K562 (cell line): Measurements from ENCODE around the gene DIRAS1. TPM values are rescaled to one million over a fixed set of nuclear protein-coding genes. Genes with fewer than 3 reads are reported as not detected.
"Not testable (repeated sequence)": the region's sequence is repeated elsewhere in the genome, so short reads cannot be mapped to it uniquely, and the experiment has no call there.

ENCODE experiments used
- ATAC-seq: fragments of 200-7000 bp; cut with Tn5 transposase; 3 replicates; pipeline ENCODE4 v1.9.1; 2020; ENCODE audit warnings: moderate library complexity
- BruUV-seq: library from RNA; stranded (reverse); fragments of 400-500 nt; replicated peaks from 2 replicates; lab custom pipeline; 2021; lab: Mats Ljungman, UMichigan
- CTCF ChIA-PET: fragments of 300-600 bp; formaldehyde crosslinking; extraction: SDS; loops from one replicate; lab custom pipeline; 2021; ENCODE audit warnings: low intra/inter-chr PET ratio; lab: Yijun Ruan, JAX
- POLR2A ChIA-PET: fragments of 300-600, 350-650 bp; sonication (Branson Sonifier 250); formaldehyde crosslinking; extraction: SDS; loops from one replicate; lab custom pipeline; 2021; ENCODE audit warnings: antibody characterized with exemption, inconsistent platforms; lab: Yijun Ruan, JAX
- DNase-seq, 4 experiments: peaks; one replicate each; pipeline versions ENCODE4 v3.0.0 to v3.0.0-alpha.2; 2011 to 2018; ENCODE audit warnings: low spot score in 3 of 4, mixed read lengths in 3 of 4; ENCODE audit errors: extremely low read depth in 1 of 4
- FAIRE-seq: peaks from 2 replicates; lab custom pipeline; 2011; peaks lifted over from hg19 to GRCh38; lab: Jason Lieb, UNC
- H2AFZ ChIP-seq: 2 replicates; pipeline ENCODE4 v1.6.0; 2011; ENCODE audit warnings: low read depth, low read length, control low read depth, inconsistent platforms
- H3K27ac ChIP-seq: fragments of 200-600 bp; 3 replicates; pipeline ENCODE4 v1.8.0; 2011; ENCODE audit warnings: low read depth, mild to moderate bottlenecking, control low read depth, inconsistent platforms, low read length, moderate library complexity, mixed read lengths; ENCODE audit errors: extremely low read depth
- H3K27me3 ChIP-seq, 2 experiments: fragments of 300-600 bp in 1 of 2; 2 replicates in 1 of 2; 3 replicates in 1 of 2; pipeline versions ENCODE4 v1.6.0 to v1.8.0; 2011; ENCODE audit warnings: inconsistent platforms in 2 of 2, low read length in 2 of 2, mild to moderate bottlenecking in 1 of 2, mixed read lengths in 1 of 2, moderate library complexity in 1 of 2; ENCODE audit not compliant: control insufficient read depth in 2 of 2, insufficient read depth in 2 of 2
- H3K36me3 ChIP-seq: fragments of 300-600 bp; 3 replicates; pipeline ENCODE4 v1.8.0; 2011; ENCODE audit warnings: mild to moderate bottlenecking, low read length, inconsistent platforms; ENCODE audit not compliant: control insufficient read depth, insufficient read depth
- H3K4me1 ChIP-seq, 2 experiments: fragments of 200-600 bp in 1 of 2; replicated peaks in 1 of 2; 2 replicates in 1 of 2; 3 replicates in 1 of 2; pipeline versions ENCODE4 v1.5.1 to v1.8.0; 2011; ENCODE audit warnings: inconsistent platforms in 2 of 2, low read length in 2 of 2, mild to moderate bottlenecking in 1 of 2, mixed read lengths in 1 of 2, moderate library complexity in 1 of 2; ENCODE audit not compliant: control insufficient read depth in 2 of 2, insufficient read depth in 2 of 2
- H3K4me2 ChIP-seq: 2 replicates; pipeline ENCODE4 v1.6.1; 2011; ENCODE audit warnings: low read length, control low read depth, inconsistent platforms, mixed read lengths; ENCODE audit not compliant: insufficient read depth
- H3K4me3 ChIP-seq: fragments of 200-600 bp; sonication (generic), shearing (Covaris generic); 2 replicates; pipeline ENCODE4 v1.5.1; 2016; ENCODE audit warnings: control low read depth, inconsistent platforms
- H3K79me2 ChIP-seq: fragments of 200-600 bp; 3 replicates; pipeline ENCODE4 v1.8.0; 2011; ENCODE audit warnings: low read length, inconsistent platforms; ENCODE audit not compliant: control insufficient read depth, insufficient read depth
- H3K9ac ChIP-seq, 2 experiments: 2 replicates each; pipeline versions ENCODE4 v1.6.0 to v1.6.1; 2011; ENCODE audit warnings: low read depth in 2 of 2, low read length in 2 of 2, control low read depth in 1 of 2, inconsistent platforms in 1 of 2, mild to moderate bottlenecking in 1 of 2, mixed read lengths in 1 of 2; ENCODE audit not compliant: insufficient read depth in 1 of 2
- H3K9me1 ChIP-seq: one replicate; pipeline ENCODE4 v1.6.0; 2011; ENCODE audit warnings: inconsistent platforms, mild to moderate bottlenecking, low read length, moderate library complexity; ENCODE audit not compliant: control insufficient read depth, insufficient read depth
- H3K9me3 ChIP-seq: replicated peaks from 2 replicates; pipeline ENCODE4 v1.5.1; 2011; ENCODE audit warnings: low read depth, low read length, inconsistent platforms; ENCODE audit not compliant: control insufficient read depth, insufficient read depth
- H4K20me1 ChIP-seq: replicated peaks from 2 replicates; pipeline ENCODE4 v1.6.1; 2011; ENCODE audit warnings: low read length, inconsistent platforms, mixed read lengths; ENCODE audit not compliant: control insufficient read depth, insufficient read depth
- ZNF121 ChIP-seq: sonication (generic); formaldehyde crosslinking; conservative IDR thresholded peaks from 2 replicates; pipeline ENCODE4 v1.8.0; 2022; ENCODE audit warnings: missing genetic modification reagents
- WGBS: fragments of 100-300 bp; shearing (Covaris generic); methylation state at CpG from one replicate; pipeline ENCODE4 v1.1.6; 2016; ENCODE audit warnings: low coverage, mixed read lengths; ENCODE audit not compliant: insufficient coverage; ENCODE audit errors: missing lambda C conversion rate; 5-methylcytosine and 5-hydroxymethylcytosine counted together
- in situ Hi-C: fragments of 300-500 bp; cut with MboI; formaldehyde crosslinking; loops from 4 replicates; pipeline ENCODE4 v1.15.0; 2018; ENCODE audit warnings: inconsistent platforms, mixed read lengths
- intact Hi-C: fragments of 100-400 bp; cut with micrococcal nuclease; formaldehyde crosslinking; loops from 2 replicates; pipeline ENCODE4 v1.14.2; 2022
- polyA plus RNA-seq, 8 experiments: library from polyadenylated mRNA; depleted of rRNA in 4 of 8; stranded (reverse) in 5 of 8; unstranded in 3 of 8; fragments of >200 nt; fragmentation: Nextera tagmentation in 2 of 8; fragmentation: Illumina TruSeq in 1 of 8; extraction: Ambion mirVana in 2 of 8; extraction: Trizol in 1 of 8; gene quantifications; 2 replicates each; pipeline versions ENCODE4 v1.2.1 to v1.2.3, GENCODE V29; 2011 to 2014; ENCODE audit warnings: inconsistent platforms in 1 of 8, missing spikeins in 1 of 8
- total RNA-seq, 7 experiments: library from RNA; depleted of rRNA in 6 of 7; stranded (reverse); fragments of >200 nt in 6 of 7; fragmentation: Illumina TruSeq in 2 of 7; extraction: Trizol in 2 of 7; gene quantifications; 2 replicates each; pipeline versions ENCODE4 v1.2.1 to v1.2.3, GENCODE V29; 2011 to 2021; ENCODE audit warnings: low replicate concordance in 1 of 7
- TF ChIP-seq, protein P1 (sequence below), 2 experiments: fragments of 450-650 bp in 1 of 2; sonication (generic) in 1 of 2; formaldehyde crosslinking in 1 of 2; IDR thresholded peaks; 2 replicates each; pipeline versions ENCODE4 v1.7.1 to v1.9.0; 2016 to 2022; ENCODE audit warnings: inconsistent platforms in 1 of 2, mild to moderate bottlenecking in 1 of 2, missing genetic modification reagents in 1 of 2
- TF ChIP-seq, protein P2 (sequence below): sonication (generic); formaldehyde crosslinking; IDR thresholded peaks from 2 replicates; pipeline ENCODE4 v1.8.0; 2022; ENCODE audit warnings: mild to moderate bottlenecking, missing genetic modification reagents

The DIRAS1 gene
- total and polyA plus RNA-seq, 9 of the 15 experiments (the other 6 are each of a cell fraction or from before 2014, with no cell fraction given): 0.11 to 12.0 (median 2.9) TPM

DNA sequence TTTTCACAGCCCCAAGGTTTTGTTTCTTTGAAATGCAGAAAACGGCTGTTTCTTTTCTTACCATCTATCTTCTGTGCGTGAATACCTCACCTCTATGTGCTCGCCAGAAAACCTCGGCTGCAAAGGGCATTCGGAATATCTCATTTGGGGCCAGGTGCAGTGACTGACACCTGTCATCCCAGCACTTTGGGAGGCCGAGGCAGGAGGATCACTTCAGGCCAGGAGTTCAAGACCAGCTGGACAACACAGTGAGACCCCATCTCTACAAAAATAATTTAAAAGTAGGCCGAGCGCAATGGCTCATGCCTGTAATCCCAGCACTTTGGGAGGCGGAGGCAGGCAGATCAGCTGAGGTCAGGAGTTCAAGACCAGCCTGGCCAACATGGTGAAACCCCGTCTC, 53.8 kb downstream of the DIRAS1 start:
- ATAC-seq, H2AFZ ChIP-seq, H4K20me1 ChIP-seq, in situ Hi-C loops, CTCF ChIA-PET, H3K9me1 ChIP-seq, H3K36me3 ChIP-seq, H3K9me3 ChIP-seq, H3K27ac ChIP-seq, intact Hi-C loops, H3K4me2 ChIP-seq, DNase-seq, H3K79me2 ChIP-seq, POLR2A ChIA-PET, H3K9ac ChIP-seq, H3K4me3 ChIP-seq, FAIRE-seq, BruUV-seq: not testable (repeated sequence)
- Histone ChIP-seq H3K27me3 (peaks cover 21 to 67% of the 10 kb centered on the region in 2 experiments; a peak in 4 of 5 replicates), H3K4me1 (peaks cover 0 to 15% of the 10 kb centered on the region in 2 experiments; a peak in 1 of 5 replicates)
- 15% methylated on average over 10 of the region's 10 CpGs for WGBS
- TF ChIP-seq ZNF121: peak; percentile 92

GRCh38 chr19:2666344-2666994, 54.7 kb downstream of the DIRAS1 start:
- ChIA-PET POLR2A (interaction anchor here (0.7 kb wide), 1 partner anchor 64 kb away, joined by 3 read pairs; no protein-coding TSS in a partner anchor), CTCF (no interaction called here)
- H3K9me1 ChIP-seq: no peaks in the 10 kb centered on the region
- no peak overlapping the region for H2AFZ ChIP-seq
- FAIRE-seq: no peak
- 17% methylated on average over 9 of the region's 9 CpGs for WGBS
- H3K79me2 ChIP-seq: no peaks in the 10 kb centered on the region
- no TSS peak for BruUV-seq
- H4K20me1 ChIP-seq: no peaks in the 10 kb centered on the region
- H3K4me2 ChIP-seq: no peak overlapping the region
- peaks cover 21 to 67% of the 10 kb centered on the region in 2 experiments; a peak in 4 of 5 replicates for H3K27me3 ChIP-seq
- H3K36me3 ChIP-seq: no peaks in the 10 kb centered on the region
- intact Hi-C loops (no loop called here), in situ Hi-C loops (no loop called here)
- peaks cover 0 to 15% of the 10 kb centered on the region in 2 experiments; a peak in 1 of 5 replicates for H3K4me1 ChIP-seq
- no peak for DNase-seq
- no peak overlapping the region for H3K27ac ChIP-seq
- no peak for ATAC-seq
- H3K9me3 ChIP-seq: peaks cover 2% of the 10 kb centered on the region; the same call in 1 of the 2 replicates
- H3K4me3 ChIP-seq: no peak overlapping the region
- no peak overlapping the region for H3K9ac ChIP-seq
- TF ChIP-seq, protein P1, sequence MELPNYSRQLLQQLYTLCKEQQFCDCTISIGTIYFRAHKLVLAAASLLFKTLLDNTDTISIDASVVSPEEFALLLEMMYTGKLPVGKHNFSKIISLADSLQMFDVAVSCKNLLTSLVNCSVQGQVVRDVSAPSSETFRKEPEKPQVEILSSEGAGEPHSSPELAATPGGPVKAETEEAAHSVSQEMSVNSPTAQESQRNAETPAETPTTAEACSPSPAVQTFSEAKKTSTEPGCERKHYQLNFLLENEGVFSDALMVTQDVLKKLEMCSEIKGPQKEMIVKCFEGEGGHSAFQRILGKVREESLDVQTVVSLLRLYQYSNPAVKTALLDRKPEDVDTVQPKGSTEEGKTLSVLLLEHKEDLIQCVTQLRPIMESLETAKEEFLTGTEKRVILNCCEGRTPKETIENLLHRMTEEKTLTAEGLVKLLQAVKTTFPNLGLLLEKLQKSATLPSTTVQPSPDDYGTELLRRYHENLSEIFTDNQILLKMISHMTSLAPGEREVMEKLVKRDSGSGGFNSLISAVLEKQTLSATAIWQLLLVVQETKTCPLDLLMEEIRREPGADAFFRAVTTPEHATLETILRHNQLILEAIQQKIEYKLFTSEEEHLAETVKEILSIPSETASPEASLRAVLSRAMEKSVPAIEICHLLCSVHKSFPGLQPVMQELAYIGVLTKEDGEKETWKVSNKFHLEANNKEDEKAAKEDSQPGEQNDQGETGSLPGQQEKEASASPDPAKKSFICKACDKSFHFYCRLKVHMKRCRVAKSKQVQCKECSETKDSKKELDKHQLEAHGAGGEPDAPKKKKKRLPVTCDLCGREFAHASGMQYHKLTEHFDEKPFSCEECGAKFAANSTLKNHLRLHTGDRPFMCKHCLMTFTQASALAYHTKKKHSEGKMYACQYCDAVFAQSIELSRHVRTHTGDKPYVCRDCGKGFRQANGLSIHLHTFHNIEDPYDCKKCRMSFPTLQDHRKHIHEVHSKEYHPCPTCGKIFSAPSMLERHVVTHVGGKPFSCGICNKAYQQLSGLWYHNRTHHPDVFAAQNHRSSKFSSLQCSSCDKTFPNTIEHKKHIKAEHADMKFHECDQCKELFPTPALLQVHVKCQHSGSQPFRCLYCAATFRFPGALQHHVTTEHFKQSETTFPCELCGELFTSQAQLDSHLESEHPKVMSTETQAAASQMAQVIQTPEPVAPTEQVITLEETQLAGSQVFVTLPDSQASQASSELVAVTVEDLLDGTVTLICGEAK (IDR thresholded peaks at IDR 0.05): peak; percentile 89
- TF ChIP-seq, protein P1 (CRISPR knock-in tag; IDR thresholded peaks at IDR 0.05): peak; percentile 73
- TF ChIP-seq, protein P2, sequence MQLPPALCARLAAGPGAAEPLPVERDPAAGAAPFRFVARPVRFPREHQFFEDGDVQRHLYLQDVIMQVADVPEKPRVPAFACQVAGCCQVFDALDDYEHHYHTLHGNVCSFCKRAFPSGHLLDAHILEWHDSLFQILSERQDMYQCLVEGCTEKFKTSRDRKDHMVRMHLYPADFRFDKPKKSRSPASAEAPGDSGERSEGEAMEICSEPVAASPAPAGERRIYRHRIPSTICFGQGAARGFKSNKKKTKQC (CRISPR knock-in tag): no peak
